SH-SY5Y (cell line): Measurements from ENCODE around the gene KLF1.

Source experiments
- GATA2 ChIP-seq: IDR thresholded peaks from 2 replicates; pipeline ENCODE4 v1.6.1; 2011; ENCODE audit warnings: mild to moderate bottlenecking, low read depth, low read length
- GATA3 ChIP-seq: IDR thresholded peaks from 2 replicates; pipeline ENCODE4 v1.6.1; 2011; ENCODE audit warnings: low read depth, mild to moderate bottlenecking, low read length, moderate library complexity

DNA sequence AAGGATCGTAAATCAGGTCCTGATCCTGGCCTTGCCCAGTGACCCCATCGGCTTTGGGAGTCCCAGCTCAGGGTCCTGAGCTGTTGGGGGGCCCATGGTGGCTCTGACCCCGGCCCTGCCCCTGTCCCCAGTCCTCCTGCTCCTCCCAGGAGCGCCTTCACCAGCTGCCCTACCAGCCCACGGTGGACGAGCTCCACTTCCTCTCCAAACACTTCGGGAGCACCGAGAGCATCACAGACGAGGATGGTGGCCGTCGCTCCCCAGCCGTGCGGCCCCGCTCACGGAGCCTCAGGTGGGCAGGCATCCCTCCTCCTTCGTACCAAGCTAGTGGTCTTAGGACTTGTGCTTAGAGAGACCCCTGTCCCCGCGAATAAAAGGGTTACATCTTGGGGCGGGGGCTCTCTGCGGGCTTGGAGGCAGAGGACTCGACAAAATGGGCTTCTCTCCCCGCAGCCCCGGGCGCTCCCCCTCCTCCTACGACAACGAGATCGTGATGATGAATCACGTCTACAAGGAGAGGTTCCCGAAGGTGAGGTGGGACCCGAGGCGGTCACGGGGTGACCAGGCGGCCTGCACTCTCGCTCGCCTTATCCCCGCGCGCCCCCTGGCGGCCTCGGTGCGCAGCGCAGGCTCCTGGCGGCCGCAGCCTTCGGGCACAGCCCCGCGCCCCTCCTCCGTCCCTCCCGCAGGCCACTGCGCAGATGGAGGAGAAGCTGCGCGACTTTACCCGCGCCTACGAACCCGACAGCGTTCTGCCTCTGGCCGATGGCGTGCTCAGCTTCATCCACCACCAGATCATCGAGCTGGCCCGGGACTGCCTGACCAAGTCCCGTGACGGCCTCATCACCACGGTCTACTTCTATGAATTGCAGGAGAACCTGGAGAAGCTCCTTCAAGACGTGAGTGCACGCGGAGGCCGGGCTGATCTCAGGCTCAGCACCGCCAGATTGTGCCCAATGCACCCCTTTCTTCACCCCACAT, 39.6 kb downstream of the KLF1 start:
- TF ChIP-seq GATA2 (no peak), GATA3 (no peak)
